ENCODE measurements around the gene AARS2. TPM values are rescaled to one million over a fixed set of nuclear protein-coding genes. Genes with fewer than 3 reads are reported as not detected.

The AARS2 gene
- total and polyA plus RNA-seq, 2 of the 8 experiments (the other 6 are each of a cell fraction or from before 2014, with no cell fraction given) = 8.6 to 20.4 TPM

- TF ChIP-seq RNF2 (IDR thresholded peaks at IDR 0.05; ENCODE audit: borderline replicate concordance, low read depth, low read length, missing control alignments, poor library complexity, severe bottlenecking) = no peak
Observed at GRCh38 chr6:44269921-44270525, 43.1 kb downstream of the AARS2 start, which contains the start of gene TMEM151B (continued).
